ENCODE data around the gene POLR3A.

The POLR3A gene

DNA sequence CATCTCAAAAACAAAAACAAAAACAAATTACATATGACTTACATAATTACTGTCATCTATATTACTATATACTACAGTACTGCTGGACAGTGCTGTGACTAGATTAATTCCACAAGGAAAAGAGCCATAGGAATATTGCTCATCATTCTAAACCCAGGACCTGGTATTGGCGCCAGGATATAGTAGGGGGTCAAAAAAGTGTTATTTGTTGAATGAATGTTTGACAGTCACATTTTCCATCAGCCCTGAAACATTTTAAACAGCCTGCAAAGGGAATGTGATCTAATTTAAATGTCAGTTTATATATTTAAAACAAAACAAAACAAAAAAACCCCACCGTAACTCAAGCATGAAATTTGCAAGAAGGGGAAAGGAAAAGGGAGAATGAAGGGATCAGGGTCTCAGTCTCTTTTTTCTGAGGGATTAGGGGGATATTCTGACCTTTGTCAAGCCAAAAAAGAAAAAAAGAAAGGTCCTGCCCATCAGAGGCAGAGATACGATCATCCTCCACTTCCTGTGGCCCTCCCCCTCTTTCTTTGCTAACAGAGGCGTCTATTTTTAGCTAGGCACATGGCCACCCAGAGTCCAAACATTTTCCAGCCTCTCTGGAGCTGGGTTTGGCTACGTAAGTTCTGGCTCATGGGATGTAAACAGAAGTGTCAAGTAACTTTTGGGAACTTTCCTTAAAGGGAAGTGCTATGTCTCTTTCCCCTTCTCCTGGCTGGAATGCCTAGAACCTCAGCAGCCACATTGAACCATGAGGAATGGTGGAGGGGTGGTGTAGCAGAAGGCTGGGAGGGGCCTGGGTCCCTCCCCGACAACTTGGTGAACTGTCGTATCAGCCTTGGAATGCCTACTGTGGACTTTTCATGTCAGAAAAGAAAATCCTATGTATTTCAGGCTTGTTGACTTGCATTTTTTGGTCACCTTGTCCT is 58.2 kb downstream of the POLR3A start:
- no peaks in the 10 kb centered on the region for H3K9me3 ChIP-seq (ENCODE audit: severe bottlenecking)
- TF ChIP-seq, protein P1, sequence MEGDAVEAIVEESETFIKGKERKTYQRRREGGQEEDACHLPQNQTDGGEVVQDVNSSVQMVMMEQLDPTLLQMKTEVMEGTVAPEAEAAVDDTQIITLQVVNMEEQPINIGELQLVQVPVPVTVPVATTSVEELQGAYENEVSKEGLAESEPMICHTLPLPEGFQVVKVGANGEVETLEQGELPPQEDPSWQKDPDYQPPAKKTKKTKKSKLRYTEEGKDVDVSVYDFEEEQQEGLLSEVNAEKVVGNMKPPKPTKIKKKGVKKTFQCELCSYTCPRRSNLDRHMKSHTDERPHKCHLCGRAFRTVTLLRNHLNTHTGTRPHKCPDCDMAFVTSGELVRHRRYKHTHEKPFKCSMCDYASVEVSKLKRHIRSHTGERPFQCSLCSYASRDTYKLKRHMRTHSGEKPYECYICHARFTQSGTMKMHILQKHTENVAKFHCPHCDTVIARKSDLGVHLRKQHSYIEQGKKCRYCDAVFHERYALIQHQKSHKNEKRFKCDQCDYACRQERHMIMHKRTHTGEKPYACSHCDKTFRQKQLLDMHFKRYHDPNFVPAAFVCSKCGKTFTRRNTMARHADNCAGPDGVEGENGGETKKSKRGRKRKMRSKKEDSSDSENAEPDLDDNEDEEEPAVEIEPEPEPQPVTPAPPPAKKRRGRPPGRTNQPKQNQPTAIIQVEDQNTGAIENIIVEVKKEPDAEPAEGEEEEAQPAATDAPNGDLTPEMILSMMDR (IDR thresholded peaks at IDR 0.05; ENCODE audit: poor library complexity, severe bottlenecking) = no peak
- H3K4me1 ChIP-seq (ENCODE audit: insufficient read depth, poor library complexity, severe bottlenecking) = peaks cover 8% of the 10 kb centered on the region
- no peaks in the 10 kb centered on the region for H3K27me3 ChIP-seq (ENCODE audit: insufficient read depth, poor library complexity, severe bottlenecking)
- 0 out of 2 replicates have a peak, but pooled peaks cover 3% of the 10 kb centered on the region for H3K36me3 ChIP-seq (ENCODE audit: low read depth)
- no peak overlapping the region for H3K4me3 ChIP-seq (ENCODE audit: severe bottlenecking)
- ATAC-seq (ENCODE audit: low read depth) (peak; percentile 76), DNase-seq (ENCODE audit: low spot score) (no peak)
- H3K27ac ChIP-seq (ENCODE audit: poor library complexity, severe bottlenecking) = peak overlapping the region; percentile 51

DNA sequence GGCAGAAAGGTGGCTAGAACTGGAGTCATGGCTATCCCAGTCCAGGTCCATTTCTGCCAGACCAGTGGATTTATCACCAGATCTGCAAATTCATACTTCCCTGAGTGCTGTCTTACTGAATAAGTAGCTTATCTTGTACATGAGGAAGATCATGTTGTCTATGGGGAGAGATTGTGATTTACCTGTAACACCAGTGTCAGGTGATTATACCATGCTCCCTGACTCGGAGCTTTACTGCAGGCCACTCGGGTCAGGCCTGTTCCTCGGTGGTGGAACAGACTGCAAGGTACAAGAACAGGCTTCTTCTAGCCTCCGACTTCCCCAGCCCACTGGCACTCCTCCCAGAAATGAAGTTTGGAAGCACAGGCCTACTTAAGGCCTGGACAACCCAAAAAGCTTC is 60.2 kb downstream of the POLR3A start:
- no peaks in the 10 kb centered on the region for H3K27me3 ChIP-seq (ENCODE audit: insufficient read depth, poor library complexity, severe bottlenecking)
- no peaks in the 10 kb centered on the region for H3K36me3 ChIP-seq (ENCODE audit: low read depth)
- H3K4me3 ChIP-seq (ENCODE audit: severe bottlenecking) = no peak overlapping the region
- peaks cover under 1% of the 10 kb centered on the region for H3K9me3 ChIP-seq (ENCODE audit: severe bottlenecking)
- no peak overlapping the region for H3K27ac ChIP-seq (ENCODE audit: poor library complexity, severe bottlenecking)
- DNase-seq (ENCODE audit: low spot score) (no peak), ATAC-seq (ENCODE audit: low read depth) (no peak)
- H3K4me1 ChIP-seq (ENCODE audit: insufficient read depth, poor library complexity, severe bottlenecking) = peaks cover 11% of the 10 kb centered on the region
- TF ChIP-seq, protein P1 (IDR thresholded peaks at IDR 0.05; ENCODE audit: poor library complexity, severe bottlenecking) = no peak

DNA sequence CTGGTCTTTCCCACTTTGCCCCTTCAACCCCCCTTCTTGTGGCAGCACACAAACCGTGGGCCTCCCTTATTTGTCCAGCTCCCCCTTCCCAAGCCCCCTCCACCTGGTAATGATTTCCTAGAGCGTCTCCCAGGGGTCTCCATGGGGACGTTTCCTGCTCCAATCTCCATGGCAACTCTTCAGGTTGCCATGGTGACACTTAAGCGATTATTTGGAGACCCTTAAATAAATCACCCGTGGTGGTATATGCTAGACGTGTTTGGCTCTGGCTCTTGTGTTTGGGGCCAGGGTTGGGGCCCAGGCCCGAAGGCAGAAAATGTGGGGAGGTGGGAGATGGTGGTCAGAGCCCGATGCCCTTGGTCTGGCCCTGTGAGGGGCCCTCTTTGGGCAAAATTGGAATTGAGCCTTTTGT is 61.7 kb downstream of the POLR3A start:
- peaks cover 5% of the 10 kb centered on the region for H3K9me3 ChIP-seq (ENCODE audit: severe bottlenecking)
- no peak overlapping the region for H3K27ac ChIP-seq (ENCODE audit: poor library complexity, severe bottlenecking)
- DNase-seq (ENCODE audit: low spot score) (no peak), ATAC-seq (ENCODE audit: low read depth) (no peak)
- TF ChIP-seq, protein P1 (IDR thresholded peaks at IDR 0.05; ENCODE audit: poor library complexity, severe bottlenecking) = no peak
- H3K27me3 ChIP-seq (ENCODE audit: insufficient read depth, poor library complexity, severe bottlenecking) = no peaks in the 10 kb centered on the region
- no peak overlapping the region for H3K4me3 ChIP-seq (ENCODE audit: severe bottlenecking)
- H3K4me1 ChIP-seq (ENCODE audit: insufficient read depth, poor library complexity, severe bottlenecking) = peaks cover 11% of the 10 kb centered on the region
- no peaks in the 10 kb centered on the region for H3K36me3 ChIP-seq (ENCODE audit: low read depth)

DNA sequence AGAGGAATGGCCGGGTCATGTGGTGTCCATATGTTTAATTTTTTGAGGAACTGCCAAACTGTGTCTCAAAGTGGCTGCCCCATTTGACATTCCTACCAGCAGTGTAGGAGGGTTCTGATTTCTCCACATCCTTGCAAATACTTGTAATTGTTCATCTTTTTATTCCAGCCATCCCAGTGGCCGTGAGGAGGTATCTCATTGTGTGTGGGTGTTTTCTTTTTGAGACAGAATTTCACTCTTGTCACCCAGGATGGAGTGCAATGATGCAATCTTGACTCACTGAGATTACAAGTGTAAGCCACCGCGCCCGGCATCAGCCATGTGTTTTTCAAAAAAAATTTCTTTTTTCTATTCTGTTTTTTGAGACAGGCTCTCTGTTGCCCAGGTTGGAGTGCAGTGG is 64.0 kb downstream of the POLR3A start:
- TF ChIP-seq, protein P1 (IDR thresholded peaks at IDR 0.05; ENCODE audit: poor library complexity, severe bottlenecking) = no peak
- H3K27me3 ChIP-seq (ENCODE audit: insufficient read depth, poor library complexity, severe bottlenecking) = no peaks in the 10 kb centered on the region
- H3K4me3 ChIP-seq (ENCODE audit: severe bottlenecking) = no peak overlapping the region
- no peak overlapping the region for H3K27ac ChIP-seq (ENCODE audit: poor library complexity, severe bottlenecking)
- H3K36me3 ChIP-seq (ENCODE audit: low read depth) = no peaks in the 10 kb centered on the region
- ATAC-seq (ENCODE audit: low read depth) = peak; percentile 63; the same call in 2 of the 3 replicates
- peaks cover 3% of the 10 kb centered on the region for H3K4me1 ChIP-seq (ENCODE audit: insufficient read depth, poor library complexity, severe bottlenecking)
- peaks cover 5% of the 10 kb centered on the region for H3K9me3 ChIP-seq (ENCODE audit: severe bottlenecking)
- no peak for DNase-seq (ENCODE audit: low spot score)

DNA sequence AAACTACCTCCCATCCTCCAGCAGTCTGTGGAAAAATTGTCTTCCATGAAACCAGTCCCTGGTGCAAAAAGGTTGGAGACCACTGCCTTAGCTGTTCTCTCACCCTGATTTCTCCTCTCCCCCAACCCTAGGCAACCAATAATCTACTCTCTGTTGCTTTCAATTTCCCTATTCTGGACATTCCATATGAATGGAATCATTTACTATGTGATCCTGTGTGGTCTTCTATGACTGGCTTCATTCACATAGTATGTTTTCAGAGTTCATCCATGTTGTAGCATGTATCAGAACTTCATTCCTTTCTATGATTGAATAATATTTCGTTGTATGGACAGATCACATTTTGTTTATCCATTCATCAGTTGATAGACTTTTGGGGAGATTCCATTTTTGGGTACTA is 64.5 kb downstream of the POLR3A start:
- peaks cover 3% of the 10 kb centered on the region for H3K4me1 ChIP-seq (ENCODE audit: insufficient read depth, poor library complexity, severe bottlenecking)
- H3K27me3 ChIP-seq (ENCODE audit: insufficient read depth, poor library complexity, severe bottlenecking) = no peaks in the 10 kb centered on the region
- no peak overlapping the region for H3K27ac ChIP-seq (ENCODE audit: poor library complexity, severe bottlenecking)
- H3K36me3 ChIP-seq (ENCODE audit: low read depth) = no peaks in the 10 kb centered on the region
- TF ChIP-seq, protein P1 (IDR thresholded peaks at IDR 0.05; ENCODE audit: poor library complexity, severe bottlenecking) = no peak
- no peak overlapping the region for H3K4me3 ChIP-seq (ENCODE audit: severe bottlenecking)
- ATAC-seq (ENCODE audit: low read depth) (no peak), DNase-seq (ENCODE audit: low spot score) (no peak)
- peaks cover 5% of the 10 kb centered on the region for H3K9me3 ChIP-seq (ENCODE audit: severe bottlenecking)
